Suprapubic skin (tissue), 3 donors: Measurements from ENCODE around the gene HLF.

Source experiments
- CTCF ChIP-seq, 2 donors: fragments of 200-600 bp in 1 of 2; fragments of 450-650 bp in 1 of 2; sonication (generic) in 1 of 2; IDR thresholded peaks; one replicate each; pipeline ENCODE4 v1.5.1; 2016 to 2019; ENCODE audit warnings: antibody characterized with exemption in 2 of 2, mild to moderate bottlenecking in 1 of 2, moderate library complexity in 1 of 2
- POLR2A ChIP-seq, 2 donors: fragments of 450-650 bp; IDR thresholded peaks; one replicate each; pipeline ENCODE4 v1.6.1; 2017; ENCODE audit warnings: antibody characterized with exemption in 2 of 2, mild to moderate bottlenecking in 2 of 2, moderate library complexity in 2 of 2

- no peak for TF ChIP-seq CTCF (IDR thresholded peaks at IDR 0.05)
- no peak for TF ChIP-seq POLR2A (IDR thresholded peaks at IDR 0.05)
Measured at GRCh38 chr17:55299162-55299838, 34.5 kb downstream of the HLF start.
